Neural crest cell (in vitro differentiated cells): ENCODE results near the gene L3MBTL4. TPM values are rescaled to one million over a fixed set of nuclear protein-coding genes. Genes with fewer than 3 reads are reported as not detected.
"Not testable (repeated sequence)": the region's sequence is repeated elsewhere in the genome, so short reads cannot be mapped to it uniquely, and the experiment has no call there.

Experiments used
- DNase-seq: peaks from one replicate; pipeline ENCODE4 v3.0.0; 2021; ENCODE audit warnings: low read depth, mixed read lengths, low spot score
- H3K27ac Mint-ChIP-seq: one replicate; pipeline ENCODE4 v1.8.0; 2021; ENCODE audit warnings: mild to moderate bottlenecking, mixed read lengths; ENCODE audit not compliant: unreplicated experiment
- H3K27me3 Mint-ChIP-seq: 2 replicates; pipeline ENCODE4 v1.8.0; 2021; ENCODE audit warnings: low read depth, mild to moderate bottlenecking, mixed read lengths
- H3K36me3 Mint-ChIP-seq: 2 replicates; pipeline ENCODE4 v1.8.0; 2021; ENCODE audit warnings: low read depth, mild to moderate bottlenecking, mixed read lengths
- H3K4me1 Mint-ChIP-seq: 2 replicates; pipeline ENCODE4 v1.8.0; 2021; ENCODE audit warnings: mixed read lengths
- H3K4me3 Mint-ChIP-seq: one replicate; pipeline ENCODE4 v1.8.0; 2021; ENCODE audit warnings: mild to moderate bottlenecking, mixed read lengths
- H3K9me3 Mint-ChIP-seq: 2 replicates; pipeline ENCODE4 v1.8.0; 2021; ENCODE audit warnings: mixed read lengths
- total RNA-seq: library from RNA; stranded (reverse); gene quantifications from 2 replicates; pipeline ENCODE4 v1.2.1, GENCODE V29; 2021
- TF ChIP-seq, protein P1 (sequence below): fragments of 200-600 bp; sonication (generic); conservative IDR thresholded peaks from 2 replicates; pipeline ENCODE4 v1.5.0; 2021; ENCODE audit warnings: antibody characterized with exemption, mild to moderate bottlenecking

Gene L3MBTL4
- total RNA-seq, 1 donor from 2014 or later, result 0.65 TPM

DNA sequence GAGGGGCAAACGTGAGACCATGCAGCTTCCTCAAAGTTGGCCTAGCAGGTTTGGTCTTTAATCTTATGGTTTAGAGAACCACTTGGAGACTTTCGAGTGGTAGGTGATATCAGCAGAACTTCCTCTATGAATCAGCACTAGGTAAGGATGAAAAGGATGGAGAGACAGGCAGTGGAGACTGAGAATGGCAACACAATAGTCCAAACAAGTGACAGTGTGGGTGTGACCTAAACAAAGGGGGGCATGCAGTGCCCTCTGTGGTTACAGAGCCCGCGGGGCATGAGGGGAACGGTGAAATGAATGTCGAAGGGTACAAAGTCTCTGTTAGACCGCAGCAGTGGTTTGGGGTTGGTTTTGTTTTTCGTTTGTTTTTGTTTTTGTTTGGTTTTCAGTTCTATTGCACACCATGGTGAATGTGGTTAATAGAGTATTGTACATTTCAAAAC lies 143.9 kb downstream of the L3MBTL4 start:
- DNase-seq, result no peak
- H3K4me3 Mint-ChIP-seq, result no peak overlapping the region
- H3K27me3 Mint-ChIP-seq, result peaks cover 20% of the 10 kb centered on the region
- TF ChIP-seq, protein P1, sequence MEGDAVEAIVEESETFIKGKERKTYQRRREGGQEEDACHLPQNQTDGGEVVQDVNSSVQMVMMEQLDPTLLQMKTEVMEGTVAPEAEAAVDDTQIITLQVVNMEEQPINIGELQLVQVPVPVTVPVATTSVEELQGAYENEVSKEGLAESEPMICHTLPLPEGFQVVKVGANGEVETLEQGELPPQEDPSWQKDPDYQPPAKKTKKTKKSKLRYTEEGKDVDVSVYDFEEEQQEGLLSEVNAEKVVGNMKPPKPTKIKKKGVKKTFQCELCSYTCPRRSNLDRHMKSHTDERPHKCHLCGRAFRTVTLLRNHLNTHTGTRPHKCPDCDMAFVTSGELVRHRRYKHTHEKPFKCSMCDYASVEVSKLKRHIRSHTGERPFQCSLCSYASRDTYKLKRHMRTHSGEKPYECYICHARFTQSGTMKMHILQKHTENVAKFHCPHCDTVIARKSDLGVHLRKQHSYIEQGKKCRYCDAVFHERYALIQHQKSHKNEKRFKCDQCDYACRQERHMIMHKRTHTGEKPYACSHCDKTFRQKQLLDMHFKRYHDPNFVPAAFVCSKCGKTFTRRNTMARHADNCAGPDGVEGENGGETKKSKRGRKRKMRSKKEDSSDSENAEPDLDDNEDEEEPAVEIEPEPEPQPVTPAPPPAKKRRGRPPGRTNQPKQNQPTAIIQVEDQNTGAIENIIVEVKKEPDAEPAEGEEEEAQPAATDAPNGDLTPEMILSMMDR, result no peak
- peaks cover 16% of the 10 kb centered on the region for H3K4me1 Mint-ChIP-seq
- H3K36me3 Mint-ChIP-seq, result no peaks in the 10 kb centered on the region
- H3K27ac Mint-ChIP-seq, result no peak overlapping the region
- H3K9me3 Mint-ChIP-seq, result no peaks in the 10 kb centered on the region

DNA sequence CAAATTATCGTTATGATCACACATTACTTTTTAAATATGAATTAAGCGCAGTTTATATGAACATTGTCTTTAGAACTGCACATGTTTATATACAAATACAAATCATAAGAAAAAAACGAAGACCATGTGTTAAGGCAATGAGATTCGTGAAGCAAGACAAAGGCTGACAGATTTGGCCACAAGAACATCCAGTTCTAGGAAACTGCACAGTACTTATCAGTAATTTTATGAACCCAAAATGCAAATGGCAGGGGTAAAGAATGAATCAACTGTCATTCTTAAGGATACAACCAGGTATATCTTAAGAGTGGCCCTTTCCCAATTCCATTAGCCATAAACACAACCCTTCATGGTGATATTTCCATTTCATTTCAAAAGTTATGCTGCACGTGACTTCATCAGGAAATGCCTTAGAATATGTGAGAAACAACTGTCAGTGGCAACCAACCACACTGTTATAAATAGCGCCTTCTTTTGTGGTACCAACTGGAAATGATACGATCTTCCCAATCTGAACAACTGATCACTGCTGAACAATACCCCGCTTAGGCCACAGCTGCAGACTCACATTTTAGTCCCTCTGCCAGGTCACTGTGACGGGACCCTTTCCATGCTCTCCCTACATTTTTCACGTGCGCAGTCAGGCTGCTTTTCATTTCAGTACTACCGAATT lies 144.9 kb downstream of the L3MBTL4 start:
- no peak for DNase-seq
- Mint-ChIP-seq H3K4me1 (peaks cover 11% of the 10 kb centered on the region), H3K9me3 (no peaks in the 10 kb centered on the region), H3K27ac (no peak overlapping the region), H3K4me3 (no peak overlapping the region), H3K36me3 (no peaks in the 10 kb centered on the region), H3K27me3 (peaks cover 20% of the 10 kb centered on the region)
- TF ChIP-seq, protein P1, result no peak

GRCh38 chr18:6266212-6266611 lies 148.5 kb downstream of the L3MBTL4 start:
- Mint-ChIP-seq H3K36me3 (peaks cover 3% of the 10 kb centered on the region), H3K4me1 (no peaks in the 10 kb centered on the region), H3K27ac (no peak overlapping the region), H3K4me3 (no peak overlapping the region), H3K27me3 (peaks cover 8% of the 10 kb centered on the region), H3K9me3 (peaks cover 5% of the 10 kb centered on the region)
- no peak for DNase-seq
- TF ChIP-seq, protein P1, result no peak

- H3K27ac Mint-ChIP-seq, result no peak overlapping the region
- peaks cover 12% of the 10 kb centered on the region for H3K36me3 Mint-ChIP-seq
- no peaks in the 10 kb centered on the region for H3K27me3 Mint-ChIP-seq
- TF ChIP-seq, protein P1, result no peak
- H3K9me3 Mint-ChIP-seq, result peaks cover 27% of the 10 kb centered on the region
- peaks cover 4% of the 10 kb centered on the region for H3K4me1 Mint-ChIP-seq
- no peak for DNase-seq
- no peak overlapping the region for H3K4me3 Mint-ChIP-seq
Observed at GRCh38 chr18:6261938-6262337, 152.8 kb downstream of the L3MBTL4 start.

DNA sequence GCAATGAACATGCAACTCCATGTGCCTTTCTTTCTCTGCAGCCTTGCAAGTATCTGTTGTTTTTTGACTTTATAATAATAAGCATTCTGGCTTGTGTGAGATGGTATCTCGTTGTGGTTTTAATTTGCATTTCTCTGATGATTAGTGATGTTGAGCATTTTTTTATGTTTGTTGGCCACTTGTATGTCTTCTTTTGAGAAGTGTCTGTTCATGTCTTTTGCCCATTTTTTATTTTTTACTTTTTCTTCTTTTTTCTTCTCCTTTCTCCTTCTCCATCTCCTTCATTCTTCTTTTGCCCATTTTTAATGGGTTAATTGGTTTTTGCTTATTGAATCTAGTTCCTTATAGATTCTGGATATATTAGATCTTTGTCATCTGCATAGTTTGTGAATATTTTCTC lies 155.4 kb downstream of the L3MBTL4 start:
- DNase-seq, H3K4me3 Mint-ChIP-seq, H3K27me3 Mint-ChIP-seq, H3K27ac Mint-ChIP-seq: not testable (repeated sequence)
- peaks cover 16% of the 10 kb centered on the region for H3K36me3 Mint-ChIP-seq
- peaks cover 27% of the 10 kb centered on the region for H3K9me3 Mint-ChIP-seq
- peaks cover 28% of the 10 kb centered on the region for H3K4me1 Mint-ChIP-seq

DNA sequence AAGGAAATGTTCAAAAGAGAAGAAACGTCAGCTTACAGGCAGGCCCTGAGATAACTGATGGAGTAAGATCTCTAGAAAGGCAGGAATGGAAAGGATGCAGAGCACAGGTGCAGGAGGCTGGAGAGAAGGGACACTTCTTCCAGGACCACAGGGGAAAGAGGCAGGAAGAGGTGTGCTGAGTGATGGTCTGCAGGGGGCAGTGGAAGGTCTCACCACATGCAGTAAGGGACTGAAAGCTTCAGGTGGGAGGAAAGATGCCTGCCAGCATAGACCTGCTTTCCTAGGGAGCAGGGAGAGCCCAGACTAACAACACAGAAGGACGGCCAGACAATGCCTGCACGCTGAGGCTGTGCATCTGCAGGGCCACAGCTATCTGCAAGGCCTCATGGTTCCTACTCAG lies 156.8 kb downstream of the L3MBTL4 start:
- DNase-seq, result no peak
- Mint-ChIP-seq H3K27ac (no peak overlapping the region), H3K4me1 (peaks cover 28% of the 10 kb centered on the region), H3K27me3 (no peaks in the 10 kb centered on the region), H3K9me3 (peaks cover 24% of the 10 kb centered on the region), H3K4me3 (no peak overlapping the region), H3K36me3 (peaks cover 16% of the 10 kb centered on the region)
- TF ChIP-seq, protein P1, result no peak
